Sigmoid colon (tissue), 7 donors: ENCODE measurements around the gene PLK2. TPM values are rescaled to one million over a fixed set of nuclear protein-coding genes. Genes with fewer than 3 reads are reported as not detected.

Experiments used
- DNase-seq: peaks from one replicate; pipeline ENCODE4 v3.0.0-alpha.2; 2019
- H3K27ac ChIP-seq, 4 donors: fragments of 200-600 bp; sonication (generic); one replicate each; pipeline ENCODE4 v1.5.1; 2016 to 2019; ENCODE audit warnings: mild to moderate bottlenecking in 1 of 4
- H3K27me3 ChIP-seq, 3 donors: fragments of 200-600 bp; sonication (generic); one replicate each; pipeline ENCODE4 v1.5.1; 2019; ENCODE audit warnings: mild to moderate bottlenecking in 1 of 3
- H3K36me3 ChIP-seq, 4 donors: fragments of 200-600 bp; sonication (generic); one replicate each; pipeline ENCODE4 v1.5.1; 2016 to 2019
- H3K4me1 ChIP-seq, 4 donors: fragments of 200-600 bp; sonication (generic); one replicate each; pipeline ENCODE4 v1.5.1; 2017 to 2019
- H3K4me3 ChIP-seq, 4 donors: fragments of 200-600 bp; sonication (generic); one replicate each; pipeline ENCODE4 v1.5.1; 2017 to 2019; ENCODE audit warnings: mild to moderate bottlenecking in 2 of 4, moderate library complexity in 1 of 4
- H3K9me3 ChIP-seq, 4 donors: fragments of 200-600 bp in 3 of 4; sonication (generic) in 3 of 4; one replicate each; pipeline versions ENCODE4 v1.5.1 to v1.6.1; 2013 to 2019
- CTCF ChIP-seq, 4 experiments: fragments of 450-650 bp in 3 of 4; fragments of 200-600 bp in 1 of 4; IDR thresholded peaks; one replicate each; pipeline ENCODE4 v1.5.1; 2016 to 2019; ENCODE audit warnings: antibody characterized with exemption in 4 of 4, mild to moderate bottlenecking in 3 of 4, moderate library complexity in 2 of 4
- EP300 ChIP-seq, 4 donors: sonication (generic); formaldehyde crosslinking; IDR thresholded peaks; one replicate each; pipeline ENCODE4 v1.6.1; 2017; ENCODE audit warnings: antibody characterized with exemption in 4 of 4
- POLR2A ChIP-seq, 2 donors: fragments of 450-650 bp; IDR thresholded peaks; one replicate each; pipeline ENCODE4 v1.6.1; 2016; ENCODE audit warnings: antibody characterized with exemption in 2 of 2, mild to moderate bottlenecking in 2 of 2, moderate library complexity in 2 of 2
- POLR2AphosphoS5 ChIP-seq, 4 donors: sonication (generic); formaldehyde crosslinking; IDR thresholded peaks; one replicate each; pipeline ENCODE4 v1.6.1; 2017; ENCODE audit warnings: antibody characterized with exemption in 4 of 4
- WGBS, 2 donors: extraction: QIAGEN DNeasy Blood & Tissue Kit; methylation state at CpG; one replicate each; pipeline ENCODE4 v1.1.7; 2013; 5-methylcytosine and 5-hydroxymethylcytosine counted together
- intact Hi-C: fragments of 100-400 bp; cut with DNase I; formaldehyde crosslinking; loops from one replicate; pipeline ENCODE4 v1.15.1; 2023
- polyA plus RNA-seq, 3 donors: library from polyadenylated mRNA; stranded (reverse); fragments of 200-250 nt; gene quantifications; one replicate each; pipeline ENCODE4 v1.2.3, GENCODE V29; 2013
- total RNA-seq, 4 donors: library from RNA; depleted of rRNA; stranded (reverse); fragments of >200 nt; gene quantifications; one replicate each; pipeline ENCODE4 v1.1.0, GENCODE V29; 2016
- donor health status: healthy with polysubstance abuse.
- donor health status: Bipolar disorder and iron deficiency.
- donor health status: healthy.

Gene PLK2
- total and polyA plus RNA-seq, 7 donors = 6.4 to 46.3 (median 19.3) TPM

GRCh38 chr5:58481066-58481676, 21.3 kb upstream of the PLK2 start:
- Histone ChIP-seq H3K36me3 (no peaks in the 10 kb centered on the region), H3K4me1 (no peaks in the 10 kb centered on the region), H3K27me3 (no peaks in the 10 kb centered on the region), H3K4me3 (no peak overlapping the region), H3K9me3 (no peaks in the 10 kb centered on the region), H3K27ac (no peak overlapping the region)
- intact Hi-C loops = no loop called here
- no peak for DNase-seq
- no peak for TF ChIP-seq CTCF (IDR thresholded peaks at IDR 0.05)
- no peak for TF ChIP-seq POLR2AphosphoS5 (IDR thresholded peaks at IDR 0.05)
- TF ChIP-seq EP300 (IDR thresholded peaks at IDR 0.05) = no peak
- no peak for TF ChIP-seq POLR2A (IDR thresholded peaks at IDR 0.05)

- Histone ChIP-seq H3K4me1 (no peaks in the 10 kb centered on the region), H3K9me3 (no peaks in the 10 kb centered on the region), H3K4me3 (no peak overlapping the region), H3K27ac (no peak overlapping the region), H3K27me3 (no peaks in the 10 kb centered on the region), H3K36me3 (no peaks in the 10 kb centered on the region)
- 16 to 43% methylated on average over 1 of the region's 1 CpG for WGBS, 2 donors
- intact Hi-C loops = no loop called here
- no peak for DNase-seq
- TF ChIP-seq POLR2A (IDR thresholded peaks at IDR 0.05) (no peak), EP300 (IDR thresholded peaks at IDR 0.05) (no peak), POLR2AphosphoS5 (IDR thresholded peaks at IDR 0.05) (no peak), CTCF (IDR thresholded peaks at IDR 0.05) (no peak)
These were observed 18.0 kb upstream of the PLK2 start for GRCh38 chr5:58477760-58478376.

- no peak for DNase-seq
- no peaks in the 10 kb centered on the region for H3K36me3 ChIP-seq
- intact Hi-C loops = no loop called here
- H3K27me3 ChIP-seq = no peaks in the 10 kb centered on the region
- H3K9me3 ChIP-seq = no peaks in the 10 kb centered on the region
- H3K27ac ChIP-seq = no peak overlapping the region
- WGBS, 2 donors = 85 to 90% methylated on average over 3 of the region's 3 CpGs
- no peak overlapping the region for H3K4me3 ChIP-seq
- TF ChIP-seq POLR2A (IDR thresholded peaks at IDR 0.05) (no peak), EP300 (IDR thresholded peaks at IDR 0.05) (no peak), CTCF (IDR thresholded peaks at IDR 0.05) (no peak), POLR2AphosphoS5 (IDR thresholded peaks at IDR 0.05) (no peak)
- no peaks in the 10 kb centered on the region for H3K4me1 ChIP-seq
These were observed 15.5 kb upstream of the PLK2 start for GRCh38 chr5:58475404-58475803.

- Histone ChIP-seq H3K36me3 (no peaks in the 10 kb centered on the region), H3K4me3 (no peak overlapping the region), H3K27me3 (no peaks in the 10 kb centered on the region), H3K4me1 (no peaks in the 10 kb centered on the region), H3K27ac (no peak overlapping the region), H3K9me3 (no peaks in the 10 kb centered on the region)
- 57 to 78% methylated on average over 2 of the region's 2 CpGs for WGBS, 2 donors
- intact Hi-C loops = no loop called here
- TF ChIP-seq EP300 (IDR thresholded peaks at IDR 0.05) (no peak), POLR2A (IDR thresholded peaks at IDR 0.05) (no peak)
- DNase-seq = no peak
These were observed 10.0 kb upstream of the PLK2 start for GRCh38 chr5:58469896-58470295.

GRCh38 chr5:58466939-58467338, 7.1 kb upstream of the PLK2 start:
- Histone ChIP-seq H3K4me1 (no peaks in the 10 kb centered on the region), H3K36me3 (no peaks in the 10 kb centered on the region), H3K9me3 (no peaks in the 10 kb centered on the region), H3K4me3 (no peak overlapping the region), H3K27ac (no peak overlapping the region), H3K27me3 (no peaks in the 10 kb centered on the region)
- intact Hi-C loops = no loop called here
- TF ChIP-seq POLR2AphosphoS5 (IDR thresholded peaks at IDR 0.05) (no peak), EP300 (IDR thresholded peaks at IDR 0.05) (no peak), CTCF (IDR thresholded peaks at IDR 0.05) (no peak), POLR2A (IDR thresholded peaks at IDR 0.05) (no peak)
- WGBS, 2 donors = 45 to 47% methylated on average over 4 of the region's 4 CpGs
- no peak for DNase-seq
